Upper lobe of left lung (tissue), 6 donors: ENCODE results near the gene AKR1C4. TPM values are rescaled to one million over a fixed set of nuclear protein-coding genes. Genes with fewer than 3 reads are reported as not detected.

Source experiments
- ATAC-seq, 2 donors: fragments of 200-7000 bp; cut with Tn5 transposase; one replicate each; pipeline ENCODE4 v1.9.1; 2022; ENCODE audit warnings: mild to moderate bottlenecking in 2 of 2, moderate library complexity in 2 of 2; ENCODE audit not compliant: low FRiP score in 2 of 2
- DNase-seq, 2 donors: peaks; one replicate each; pipeline ENCODE4 v3.0.0-alpha.2; 2019 to 2020
- H3K27ac ChIP-seq, 4 donors: fragments of 200-600 bp; sonication (generic); one replicate each; pipeline ENCODE4 v1.5.1; 2016 to 2019
- H3K27me3 ChIP-seq, 4 donors: fragments of 200-600 bp; sonication (generic); one replicate each; pipeline ENCODE4 v1.5.1; 2017 to 2019
- H3K36me3 ChIP-seq, 4 donors: fragments of 200-600 bp; sonication (generic); one replicate each; pipeline ENCODE4 v1.5.1; 2016 to 2019
- H3K4me1 ChIP-seq, 4 donors: fragments of 200-600 bp; sonication (generic); one replicate each; pipeline ENCODE4 v1.5.1; 2018 to 2019
- H3K4me3 ChIP-seq, 4 donors: fragments of 200-600 bp; sonication (generic); one replicate each; pipeline ENCODE4 v1.5.1; 2017 to 2019; ENCODE audit warnings: mild to moderate bottlenecking in 2 of 4, moderate library complexity in 1 of 4
- H3K9me3 ChIP-seq, 4 donors: fragments of 200-600 bp; sonication (generic); one replicate each; pipeline ENCODE4 v1.5.1; 2018 to 2019
- EP300 ChIP-seq, 4 donors: sonication (generic); formaldehyde crosslinking; IDR thresholded peaks; one replicate each; pipeline ENCODE4 v1.5.1; 2017; ENCODE audit warnings: antibody characterized with exemption in 4 of 4, control low read depth in 2 of 4
- POLR2A ChIP-seq, 4 donors: fragments of 450-650 bp; IDR thresholded peaks; one replicate each; pipeline ENCODE4 v1.5.1; 2016 to 2017; ENCODE audit warnings: antibody characterized with exemption in 4 of 4, mild to moderate bottlenecking in 2 of 4
- POLR2AphosphoS5 ChIP-seq, 2 donors: sonication (generic); formaldehyde crosslinking; IDR thresholded peaks; one replicate each; pipeline ENCODE4 v1.5.1; 2017; ENCODE audit warnings: antibody characterized with exemption in 2 of 2
- WGBS, 2 donors: methylation state at CpG; one replicate each; pipeline ENCODE4 v1.1.5; 2017 to 2018; 5-methylcytosine and 5-hydroxymethylcytosine counted together
- total RNA-seq, 6 donors: library from RNA; depleted of rRNA in 4 of 6; stranded (reverse); fragments of >200 nt in 4 of 6; gene quantifications; one replicate each; pipeline versions ENCODE4 v1.1.0 to v1.2.1, GENCODE V29; 2016 to 2021
- TF ChIP-seq, protein P1 (sequence below), 6 experiments: fragments of 450-650 bp in 4 of 6; fragments of 200-600 bp in 2 of 6; sonication (generic) in 2 of 6; IDR thresholded peaks; one replicate each; pipeline ENCODE4 v1.5.1; 2016 to 2019; ENCODE audit warnings: antibody characterized with exemption in 6 of 6
- donor health status: DM: no; HTN: no; CAD: no; lungs with moderate emphysema.
- donor health status: DM: no; HTN: yes; CAD: no; lungs with severe emphysema.

AKR1C4 gene
- total RNA-seq, 6 donors from 2014 or later: not detected

DNA sequence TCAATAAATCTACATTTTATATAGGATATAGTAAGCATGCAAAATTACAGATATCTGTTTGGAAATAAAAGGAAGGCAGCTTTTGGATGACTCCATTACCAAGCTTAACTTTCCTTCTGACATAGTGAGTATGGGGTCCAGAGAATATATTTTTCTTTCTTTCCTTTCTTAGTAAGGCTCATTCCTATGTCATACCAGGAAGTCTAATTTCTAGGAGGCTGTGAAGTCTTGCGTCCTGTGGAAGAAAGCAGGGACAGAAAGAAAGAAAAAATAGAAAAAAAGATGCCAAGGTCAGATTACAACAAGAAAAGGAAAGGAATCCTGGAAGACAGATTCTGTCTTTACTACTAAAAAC is 48.0 kb upstream of the AKR1C4 start:
- H3K4me3 ChIP-seq: no peak overlapping the region
- no peak overlapping the region for H3K27ac ChIP-seq
- H3K36me3 ChIP-seq: no peaks in the 10 kb centered on the region
- WGBS, 2 donors: 70 to 79% methylated on average over 1 of the region's 1 CpG
- ATAC-seq: no peak
- no peaks in the 10 kb centered on the region for H3K27me3 ChIP-seq
- no peak for TF ChIP-seq POLR2A (IDR thresholded peaks at IDR 0.05)
- TF ChIP-seq EP300 (IDR thresholded peaks at IDR 0.05): no peak
- TF ChIP-seq, protein P1, sequence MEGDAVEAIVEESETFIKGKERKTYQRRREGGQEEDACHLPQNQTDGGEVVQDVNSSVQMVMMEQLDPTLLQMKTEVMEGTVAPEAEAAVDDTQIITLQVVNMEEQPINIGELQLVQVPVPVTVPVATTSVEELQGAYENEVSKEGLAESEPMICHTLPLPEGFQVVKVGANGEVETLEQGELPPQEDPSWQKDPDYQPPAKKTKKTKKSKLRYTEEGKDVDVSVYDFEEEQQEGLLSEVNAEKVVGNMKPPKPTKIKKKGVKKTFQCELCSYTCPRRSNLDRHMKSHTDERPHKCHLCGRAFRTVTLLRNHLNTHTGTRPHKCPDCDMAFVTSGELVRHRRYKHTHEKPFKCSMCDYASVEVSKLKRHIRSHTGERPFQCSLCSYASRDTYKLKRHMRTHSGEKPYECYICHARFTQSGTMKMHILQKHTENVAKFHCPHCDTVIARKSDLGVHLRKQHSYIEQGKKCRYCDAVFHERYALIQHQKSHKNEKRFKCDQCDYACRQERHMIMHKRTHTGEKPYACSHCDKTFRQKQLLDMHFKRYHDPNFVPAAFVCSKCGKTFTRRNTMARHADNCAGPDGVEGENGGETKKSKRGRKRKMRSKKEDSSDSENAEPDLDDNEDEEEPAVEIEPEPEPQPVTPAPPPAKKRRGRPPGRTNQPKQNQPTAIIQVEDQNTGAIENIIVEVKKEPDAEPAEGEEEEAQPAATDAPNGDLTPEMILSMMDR (IDR thresholded peaks at IDR 0.05): no peak
- no peak for TF ChIP-seq POLR2AphosphoS5 (IDR thresholded peaks at IDR 0.05)
- DNase-seq: no peak
- no peaks in the 10 kb centered on the region for H3K4me1 ChIP-seq
- peaks cover 0 to 4% (median 2%) of the 10 kb centered on the region in 4 donors for H3K9me3 ChIP-seq

DNA sequence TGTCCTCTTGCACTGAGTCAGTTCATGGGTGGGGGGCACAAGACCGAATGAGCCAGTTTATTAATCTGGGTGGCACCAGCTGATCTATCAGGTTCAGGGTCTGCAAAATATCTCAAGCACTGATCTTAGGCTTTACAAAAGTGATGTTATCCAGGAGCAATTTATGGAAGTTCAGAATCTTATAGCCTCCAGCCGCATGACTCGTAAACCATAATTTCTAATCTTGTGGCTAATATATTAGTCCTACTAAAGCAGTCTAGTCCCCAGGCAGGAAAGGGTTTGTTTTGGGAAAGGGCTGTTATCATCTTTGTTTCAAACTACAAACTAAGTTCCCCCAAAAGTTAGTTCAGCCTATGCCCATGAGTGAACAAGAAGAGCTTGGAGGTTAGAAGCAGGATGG is 45.6 kb upstream of the AKR1C4 start:
- H3K9me3 ChIP-seq: peaks cover 0 to 4% (median 2%) of the 10 kb centered on the region in 4 donors
- H3K27ac ChIP-seq: no peak overlapping the region
- no peaks in the 10 kb centered on the region for H3K36me3 ChIP-seq
- no peaks in the 10 kb centered on the region for H3K4me1 ChIP-seq
- TF ChIP-seq EP300 (IDR thresholded peaks at IDR 0.05): no peak
- TF ChIP-seq, protein P1 (IDR thresholded peaks at IDR 0.05): no peak
- TF ChIP-seq POLR2AphosphoS5 (IDR thresholded peaks at IDR 0.05): no peak
- no peak for TF ChIP-seq POLR2A (IDR thresholded peaks at IDR 0.05)
- no peak overlapping the region for H3K4me3 ChIP-seq
- H3K27me3 ChIP-seq: no peaks in the 10 kb centered on the region
- DNase-seq (no peak), ATAC-seq (no peak)
- 96 to 100% methylated on average over 3 of the region's 3 CpGs for WGBS, 2 donors

DNA sequence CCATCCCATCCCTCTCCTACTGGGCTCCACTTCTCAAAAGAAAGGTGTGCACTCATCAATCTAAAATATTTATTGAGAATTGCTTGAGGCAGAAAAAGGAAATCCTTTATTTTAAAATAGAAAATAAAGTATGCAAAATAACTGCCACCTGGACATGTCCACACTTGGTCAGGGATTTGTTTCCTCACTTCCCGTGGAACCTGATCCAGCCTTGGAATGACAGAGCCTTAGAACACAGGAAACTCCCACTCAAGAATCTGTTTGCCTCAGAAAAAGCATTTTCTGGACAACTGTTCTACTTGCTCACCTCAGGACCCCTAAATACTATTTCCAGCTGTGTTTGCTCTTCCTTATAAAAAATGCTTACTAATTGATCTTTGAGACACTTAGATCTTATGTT is 40.7 kb upstream of the AKR1C4 start:
- WGBS, 2 donors: 25 to 39% methylated on average over 1 of the region's 1 CpG
- DNase-seq: no peak
- no peaks in the 10 kb centered on the region for H3K4me1 ChIP-seq
- TF ChIP-seq EP300 (IDR thresholded peaks at IDR 0.05): no peak
- TF ChIP-seq, protein P1 (IDR thresholded peaks at IDR 0.05): no peak
- no peak for TF ChIP-seq POLR2AphosphoS5 (IDR thresholded peaks at IDR 0.05)
- TF ChIP-seq POLR2A (IDR thresholded peaks at IDR 0.05): no peak
- ATAC-seq: no peak
- H3K9me3 ChIP-seq: peaks cover 0 to 2% (median 0%) of the 10 kb centered on the region in 4 donors
- no peaks in the 10 kb centered on the region for H3K36me3 ChIP-seq
- no peaks in the 10 kb centered on the region for H3K27me3 ChIP-seq
- no peak overlapping the region for H3K27ac ChIP-seq
- H3K4me3 ChIP-seq: no peak overlapping the region

DNA sequence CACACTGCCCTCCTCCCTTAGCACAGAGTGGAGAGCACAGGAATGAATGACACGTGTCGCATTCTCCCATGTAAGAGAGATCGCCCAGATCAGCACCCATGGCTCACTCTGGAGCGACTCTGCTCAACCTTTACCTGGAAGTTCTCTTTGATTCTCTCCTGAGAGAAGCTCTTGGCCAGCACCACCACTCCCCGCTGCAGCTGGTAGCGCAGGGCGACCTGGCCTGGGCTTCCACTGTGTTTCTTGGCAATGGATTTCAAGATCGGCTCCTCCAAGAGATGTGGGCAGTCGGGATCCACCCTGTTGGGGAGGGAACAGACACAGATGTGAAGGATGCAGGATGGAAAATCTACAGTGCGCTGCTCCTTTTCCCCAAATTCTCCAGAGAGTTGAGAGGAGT is 39.1 kb upstream of the AKR1C4 start:
- Histone ChIP-seq H3K27ac (no peak overlapping the region), H3K36me3 (no peaks in the 10 kb centered on the region), H3K9me3 (peaks cover 0 to 5% (median 0%) of the 10 kb centered on the region in 4 donors), H3K4me1 (no peaks in the 10 kb centered on the region), H3K27me3 (no peaks in the 10 kb centered on the region), H3K4me3 (no peak overlapping the region)
- WGBS, 2 donors: 81 to 87% methylated on average over 10 of the region's 10 CpGs
- DNase-seq: peak in 1 of 2 donors; percentile 33
- ATAC-seq: no peak
- TF ChIP-seq, protein P1 (IDR thresholded peaks at IDR 0.05): no peak
- no peak for TF ChIP-seq POLR2AphosphoS5 (IDR thresholded peaks at IDR 0.05)
- no peak for TF ChIP-seq POLR2A (IDR thresholded peaks at IDR 0.05)
- TF ChIP-seq EP300 (IDR thresholded peaks at IDR 0.05): no peak

DNA sequence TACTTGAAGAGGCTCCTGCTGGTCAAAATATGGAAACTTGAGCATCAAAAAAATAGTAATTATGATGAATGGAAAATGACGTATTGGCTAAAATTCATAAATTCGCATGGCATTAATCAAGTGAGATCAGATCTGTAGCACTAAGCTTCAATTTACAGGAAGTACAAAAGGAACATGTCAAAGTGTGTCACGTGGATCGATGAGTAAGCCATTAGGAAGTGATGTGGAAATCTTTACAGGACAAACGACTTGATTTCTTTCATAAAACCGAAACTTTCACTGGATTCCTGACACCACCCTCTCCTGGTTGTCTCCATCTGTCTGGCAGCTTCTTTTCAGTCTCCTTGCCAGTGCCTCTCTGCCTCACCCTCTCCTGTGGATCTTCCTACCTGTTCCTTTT is 37.5 kb upstream of the AKR1C4 start:
- no peak for ATAC-seq

More for the DNA sequence above, 37.5 kb upstream of the AKR1C4 start:
- 68 to 72% methylated on average over 6 of the region's 6 CpGs for WGBS, 2 donors
- Histone ChIP-seq H3K4me3 (no peak overlapping the region), H3K27me3 (no peaks in the 10 kb centered on the region), H3K27ac (no peak overlapping the region), H3K9me3 (peaks cover 0 to 19% (median 7%) of the 10 kb centered on the region in 4 donors), H3K4me1 (no peaks in the 10 kb centered on the region), H3K36me3 (no peaks in the 10 kb centered on the region)
- DNase-seq: no peak
- TF ChIP-seq POLR2A (IDR thresholded peaks at IDR 0.05) (no peak), EP300 (IDR thresholded peaks at IDR 0.05) (no peak), POLR2AphosphoS5 (IDR thresholded peaks at IDR 0.05) (no peak)
- TF ChIP-seq, protein P1 (IDR thresholded peaks at IDR 0.05): no peak
